Muscle layer of colon (tissue), 2 donors: ENCODE results near the gene TBC1D8.

Experiments
- H3K27ac ChIP-seq: one replicate; pipeline ENCODE4 v1.7.0; 2013; ENCODE audit warnings: low read depth, mild to moderate bottlenecking, low read length, moderate library complexity
- H3K27me3 ChIP-seq, 2 donors: one replicate each; pipeline ENCODE4 v1.7.0; 2013; ENCODE audit warnings: low read length in 2 of 2, mild to moderate bottlenecking in 2 of 2; ENCODE audit not compliant: insufficient read depth in 2 of 2, control insufficient read depth in 1 of 2
- H3K36me3 ChIP-seq: one replicate; pipeline ENCODE4 v1.7.0; 2013; ENCODE audit warnings: mild to moderate bottlenecking, low read length; ENCODE audit not compliant: insufficient read depth
- H3K4me1 ChIP-seq: one replicate; pipeline ENCODE4 v1.7.0; 2013; ENCODE audit warnings: mild to moderate bottlenecking, low read length; ENCODE audit not compliant: insufficient read depth
- H3K4me3 ChIP-seq, 2 donors: one replicate each; pipeline ENCODE4 v1.7.0; 2013; ENCODE audit warnings: low read length in 2 of 2, low read depth in 1 of 2, mild to moderate bottlenecking in 1 of 2, moderate library complexity in 1 of 2
- H3K9ac ChIP-seq: one replicate; pipeline ENCODE4 v1.7.0; 2013; ENCODE audit warnings: low read length
- H3K9me3 ChIP-seq: one replicate; pipeline ENCODE4 v1.7.0; 2013; ENCODE audit warnings: mild to moderate bottlenecking, low read length
- donor health status: abdominal sarcoma.
- donor health status: Adenocarcinoma of cecum.

TBC1D8 gene

GRCh38 chr2:100975521-100975785 lies 175.7 kb downstream of the TBC1D8 start:
- Histone ChIP-seq H3K4me1 (peaks cover 20% of the 10 kb centered on the region), H3K27me3 (no peaks in the 10 kb centered on the region), H3K9ac (no peak overlapping the region), H3K36me3 (no peaks in the 10 kb centered on the region), H3K27ac (no peak overlapping the region), H3K9me3 (no peaks in the 10 kb centered on the region), H3K4me3 (no peak overlapping the region)

DNA sequence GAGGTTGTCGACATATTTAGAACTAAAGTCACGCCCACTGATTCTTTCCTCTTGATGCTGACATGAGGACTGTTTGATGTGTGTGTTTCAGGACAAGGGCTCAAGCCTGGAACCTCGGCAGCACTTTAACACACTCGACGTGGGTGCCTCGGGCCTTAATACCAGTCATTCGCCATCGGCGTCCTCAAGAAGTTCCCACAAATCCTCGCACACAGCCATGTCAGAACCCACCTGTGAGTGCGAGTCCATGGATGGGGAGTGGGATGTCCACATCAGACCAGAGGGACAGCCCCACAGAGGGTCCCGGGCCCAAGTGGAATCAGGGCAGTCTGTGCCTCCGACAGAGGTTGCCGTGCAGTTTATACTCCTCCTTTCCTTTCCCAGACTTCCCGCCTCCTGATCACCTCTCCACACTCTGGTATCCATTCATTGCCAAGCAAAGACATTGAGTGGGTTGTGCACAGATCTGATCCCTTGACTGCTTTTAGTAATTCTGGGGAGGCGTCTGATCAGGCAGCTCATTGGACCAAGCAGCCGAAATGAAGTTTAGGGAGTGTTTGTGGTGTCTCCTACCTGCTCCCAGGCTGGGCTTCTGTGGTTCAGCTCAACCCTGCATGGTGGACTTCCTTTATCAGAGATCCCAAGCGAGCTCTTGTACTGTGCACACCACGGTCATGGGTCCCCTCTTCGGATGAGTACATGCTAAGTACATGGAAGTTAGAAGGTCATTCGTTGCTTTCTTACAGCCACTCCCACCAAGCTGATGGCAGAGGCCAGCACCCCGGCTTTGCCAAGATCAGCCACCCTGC lies 176.3 kb downstream of the TBC1D8 start:
- H3K9me3 ChIP-seq: no peaks in the 10 kb centered on the region
- H3K4me3 ChIP-seq: no peak overlapping the region
- no peak overlapping the region for H3K9ac ChIP-seq
- no peaks in the 10 kb centered on the region for H3K27me3 ChIP-seq
- H3K27ac ChIP-seq: no peak overlapping the region
- peaks cover 2% of the 10 kb centered on the region for H3K36me3 ChIP-seq
- H3K4me1 ChIP-seq: peaks cover 20% of the 10 kb centered on the region

GRCh38 chr2:100972452-100972851 lies 178.7 kb downstream of the TBC1D8 start:
- no peaks in the 10 kb centered on the region for H3K9me3 ChIP-seq

GRCh38 chr2:100971221-100971620 lies 180.0 kb downstream of the TBC1D8 start:
- H3K4me3 ChIP-seq: no peak overlapping the region
- no peaks in the 10 kb centered on the region for H3K9me3 ChIP-seq

More at GRCh38 chr2:100972452-100972851, 178.7 kb downstream of the TBC1D8 start:
- Histone ChIP-seq H3K4me3 (no peak overlapping the region), H3K27ac (no peak overlapping the region), H3K4me1 (peaks cover 16% of the 10 kb centered on the region), H3K9ac (no peak overlapping the region), H3K27me3 (no peaks in the 10 kb centered on the region), H3K36me3 (peaks cover 5% of the 10 kb centered on the region)

DNA sequence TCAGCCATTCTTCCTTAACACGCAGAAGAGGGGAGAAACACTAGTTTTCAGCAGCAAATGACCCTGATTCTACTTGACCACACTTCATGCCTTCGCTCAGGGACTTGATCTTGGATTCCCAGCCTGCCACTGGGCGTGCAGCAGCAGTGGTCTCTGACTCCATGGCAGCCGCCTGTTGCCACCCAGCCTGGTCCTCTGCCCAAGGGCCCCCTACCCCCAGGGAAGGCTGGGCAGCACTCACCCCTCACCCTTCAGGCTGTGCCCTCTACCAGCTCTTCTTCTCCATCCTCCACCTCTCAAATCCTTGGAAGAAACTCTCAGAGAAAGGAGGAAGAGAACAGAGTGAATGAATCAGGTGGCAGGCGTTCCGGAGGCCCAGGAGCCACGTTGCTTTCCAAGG lies 181.2 kb downstream of the TBC1D8 start:
- H3K27ac ChIP-seq: no peak overlapping the region
- no peaks in the 10 kb centered on the region for H3K9me3 ChIP-seq
- H3K4me1 ChIP-seq: no peaks in the 10 kb centered on the region
- peaks cover 9% of the 10 kb centered on the region for H3K36me3 ChIP-seq
- H3K9ac ChIP-seq: no peak overlapping the region
- no peaks in the 10 kb centered on the region for H3K27me3 ChIP-seq
- H3K4me3 ChIP-seq: no peak overlapping the region

More at GRCh38 chr2:100971221-100971620, 180.0 kb downstream of the TBC1D8 start:
- no peak overlapping the region for H3K27ac ChIP-seq
- peaks cover 5% of the 10 kb centered on the region for H3K36me3 ChIP-seq
- peaks cover 3% of the 10 kb centered on the region for H3K4me1 ChIP-seq
- H3K9ac ChIP-seq: no peak overlapping the region
- no peaks in the 10 kb centered on the region for H3K27me3 ChIP-seq

- Histone ChIP-seq H3K9ac (no peak overlapping the region), H3K4me3 (no peak overlapping the region), H3K9me3 (no peaks in the 10 kb centered on the region), H3K36me3 (peaks cover 9% of the 10 kb centered on the region), H3K27me3 (no peaks in the 10 kb centered on the region), H3K27ac (no peak overlapping the region), H3K4me1 (no peaks in the 10 kb centered on the region)
Observed at GRCh38 chr2:100968146-100969145, 182.7 kb downstream of the TBC1D8 start.

- Histone ChIP-seq H3K27me3 (no peaks in the 10 kb centered on the region), H3K36me3 (peaks cover 9% of the 10 kb centered on the region), H3K9ac (no peak overlapping the region), H3K4me3 (no peak overlapping the region), H3K27ac (no peak overlapping the region), H3K4me1 (no peaks in the 10 kb centered on the region), H3K9me3 (no peaks in the 10 kb centered on the region)
Observed at GRCh38 chr2:100967716-100968115, 183.5 kb downstream of the TBC1D8 start.

DNA sequence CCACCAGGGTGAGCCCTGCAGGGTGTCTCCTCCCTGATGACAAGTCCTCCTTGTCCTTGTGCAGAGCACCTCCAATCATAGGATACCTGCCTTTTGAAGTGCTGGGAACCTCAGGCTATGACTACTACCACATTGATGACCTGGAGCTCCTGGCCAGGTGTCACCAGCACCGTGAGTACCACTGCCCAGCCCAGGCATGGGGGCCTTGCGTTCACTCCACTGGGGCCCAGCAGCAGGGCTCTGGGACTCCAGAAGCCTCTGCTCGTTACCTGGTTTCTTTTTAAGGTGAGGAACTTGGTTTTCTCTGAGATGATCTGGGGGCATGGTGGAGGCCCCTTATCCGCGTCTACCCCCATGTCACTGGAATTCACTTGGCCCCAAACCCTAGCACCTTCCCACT lies 185.6 kb downstream of the TBC1D8 start:
- H3K9ac ChIP-seq: no peak overlapping the region
- no peak overlapping the region for H3K4me3 ChIP-seq
- no peaks in the 10 kb centered on the region for H3K9me3 ChIP-seq
- H3K36me3 ChIP-seq: peaks cover 9% of the 10 kb centered on the region
- no peaks in the 10 kb centered on the region for H3K4me1 ChIP-seq
- no peaks in the 10 kb centered on the region for H3K27me3 ChIP-seq
- H3K27ac ChIP-seq: no peak overlapping the region

GRCh38 chr2:100964681-100965169 lies 186.5 kb downstream of the TBC1D8 start:
- no peaks in the 10 kb centered on the region for H3K4me1 ChIP-seq
- no peak overlapping the region for H3K4me3 ChIP-seq
- no peaks in the 10 kb centered on the region for H3K27me3 ChIP-seq
- H3K27ac ChIP-seq: no peak overlapping the region
- H3K9ac ChIP-seq: no peak overlapping the region
- H3K36me3 ChIP-seq: peaks cover 6% of the 10 kb centered on the region
- no peaks in the 10 kb centered on the region for H3K9me3 ChIP-seq

- no peaks in the 10 kb centered on the region for H3K4me1 ChIP-seq
- H3K27me3 ChIP-seq: no peaks in the 10 kb centered on the region
- peaks cover 4% of the 10 kb centered on the region for H3K36me3 ChIP-seq
- no peak overlapping the region for H3K9ac ChIP-seq
- no peaks in the 10 kb centered on the region for H3K9me3 ChIP-seq
- no peak overlapping the region for H3K27ac ChIP-seq
- H3K4me3 ChIP-seq: no peak overlapping the region
Observed at GRCh38 chr2:100964222-100964621, 187.0 kb downstream of the TBC1D8 start.

DNA sequence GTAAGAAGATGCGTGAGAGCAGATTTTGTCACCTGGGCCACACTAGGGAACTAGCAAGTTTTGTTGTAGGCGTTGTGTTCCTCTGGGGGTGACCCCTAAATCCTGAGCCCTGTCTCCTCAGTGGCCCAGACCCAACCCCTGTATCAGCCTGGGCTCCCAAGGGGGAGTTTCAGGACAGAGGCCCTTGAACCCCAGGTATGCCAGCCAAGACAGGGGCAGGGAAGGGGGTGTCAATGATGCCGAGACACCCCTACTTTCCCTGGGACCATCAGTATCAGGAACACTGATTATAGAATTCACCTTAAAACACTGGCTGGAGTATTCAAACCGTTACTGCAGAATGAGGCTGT lies 188.2 kb downstream of the TBC1D8 start:
- Histone ChIP-seq H3K27ac (no peak overlapping the region), H3K4me3 (no peak overlapping the region), H3K36me3 (peaks cover 4% of the 10 kb centered on the region), H3K9ac (no peak overlapping the region), H3K27me3 (no peaks in the 10 kb centered on the region), H3K4me1 (peaks cover 6% of the 10 kb centered on the region), H3K9me3 (no peaks in the 10 kb centered on the region)
